ENCODE data around the gene MGLL. TPM values are rescaled to one million over a fixed set of nuclear protein-coding genes. Genes with fewer than 3 reads are reported as not detected.

The MGLL gene
- total RNA-seq, 1 experiment from 2014 or later = 12.6 TPM

GRCh38 chr3:127691974-127692373 lies 130.3 kb downstream of the MGLL start:
- CTCF ChIA-PET = interaction anchor here (0.6 to 3.1 kb wide), 8 partner anchors 12 to 1821 kb away, joined by 4 to 28 read pairs (median 8); no protein-coding TSS in a partner anchor
- H3K4me1 Mint-ChIP-seq (ENCODE audit: insufficient read depth, unreplicated experiment) = peaks cover 10% of the 10 kb centered on the region
- DNase-seq (ENCODE audit: unreplicated experiment) = no peak
- H3K4me3 Mint-ChIP-seq (ENCODE audit: unreplicated experiment) = no peak overlapping the region
- intact Hi-C loops (cut with micrococcal nuclease) = loop anchor here (1.0 to 5.0 kb wide), 5 partner anchors 55 to 279 kb away; partner anchors contain the start of gene TPRA1
- no TSS peak for BruUV-seq (replicated peaks)
- no peaks in the 10 kb centered on the region for H3K27me3 Mint-ChIP-seq (ENCODE audit: insufficient read depth, unreplicated experiment)
- no peaks in the 10 kb centered on the region for H3K9me3 Mint-ChIP-seq (ENCODE audit: unreplicated experiment)
- POLR2A ChIA-PET = no interaction called here
- no peak for TF ChIP-seq CTCF (IDR thresholded peaks at IDR 0.05; ENCODE audit: unreplicated experiment)
- H3K27ac Mint-ChIP-seq (ENCODE audit: low read depth, unreplicated experiment) = peak overlapping the region; percentile 46
- H3K36me3 Mint-ChIP-seq (ENCODE audit: insufficient read depth, unreplicated experiment) = peaks cover 4% of the 10 kb centered on the region

- CTCF ChIA-PET = interaction anchor here (0.6 to 3.1 kb wide), 16 partner anchors 12 to 711 kb away, joined by 3 to 28 read pairs (median 4); partner anchors contain the start of gene ABTB1
- POLR2A ChIA-PET = interaction anchor here (0.7 to 1.2 kb wide), 2 partner anchors 56 to 101 kb away, joined by 3 to 6 read pairs; no protein-coding TSS in a partner anchor
- no peak overlapping the region for H3K4me3 Mint-ChIP-seq (ENCODE audit: unreplicated experiment)
- DNase-seq (ENCODE audit: unreplicated experiment) = no peak
- H3K27ac Mint-ChIP-seq (ENCODE audit: low read depth, unreplicated experiment) = peak overlapping the region; percentile 46
- peaks cover 4% of the 10 kb centered on the region for H3K36me3 Mint-ChIP-seq (ENCODE audit: insufficient read depth, unreplicated experiment)
- no peaks in the 10 kb centered on the region for H3K9me3 Mint-ChIP-seq (ENCODE audit: unreplicated experiment)
- H3K4me1 Mint-ChIP-seq (ENCODE audit: insufficient read depth, unreplicated experiment) = peaks cover 5% of the 10 kb centered on the region
- no peak for TF ChIP-seq CTCF (IDR thresholded peaks at IDR 0.05; ENCODE audit: unreplicated experiment)
- intact Hi-C loops (cut with micrococcal nuclease) = loop anchor here (1.0 to 5.0 kb wide), 5 partner anchors 56 to 280 kb away; partner anchors contain the start of gene TPRA1
- BruUV-seq (replicated peaks) = no TSS peak
- H3K27me3 Mint-ChIP-seq (ENCODE audit: insufficient read depth, unreplicated experiment) = no peaks in the 10 kb centered on the region
Measured at GRCh38 chr3:127691489-127691888, 130.8 kb downstream of the MGLL start.

GRCh38 chr3:127690823-127691452 lies 131.4 kb downstream of the MGLL start:
- peak; percentile 69 for DNase-seq (ENCODE audit: unreplicated experiment)
- POLR2A ChIA-PET = interaction anchor here (0.6 to 1.2 kb wide), 4 partner anchors 12 to 205 kb away, joined by 3 to 6 read pairs (median 4); no protein-coding TSS in a partner anchor
- BruUV-seq (replicated peaks) = no TSS peak
- H3K27ac Mint-ChIP-seq (ENCODE audit: low read depth, unreplicated experiment) = peak overlapping the region; percentile 46
- no peaks in the 10 kb centered on the region for H3K9me3 Mint-ChIP-seq (ENCODE audit: unreplicated experiment)
- no peaks in the 10 kb centered on the region for H3K27me3 Mint-ChIP-seq (ENCODE audit: insufficient read depth, unreplicated experiment)
- CTCF ChIA-PET = interaction anchor here (0.6 to 3.1 kb wide), 18 partner anchors 11 to 288 kb away, joined by 3 to 28 read pairs (median 4); partner anchors contain the start of gene ABTB1
- intact Hi-C loops (cut with micrococcal nuclease) = loop anchor here (1.0 to 5.0 kb wide), 6 partner anchors 56 to 280 kb away; partner anchors contain the start of gene TPRA1
- peak; percentile 67 for TF ChIP-seq CTCF (IDR thresholded peaks at IDR 0.05; ENCODE audit: unreplicated experiment)
- no peak overlapping the region for H3K4me3 Mint-ChIP-seq (ENCODE audit: unreplicated experiment)
- peaks cover 5% of the 10 kb centered on the region for H3K4me1 Mint-ChIP-seq (ENCODE audit: insufficient read depth, unreplicated experiment)
- peaks cover 4% of the 10 kb centered on the region for H3K36me3 Mint-ChIP-seq (ENCODE audit: insufficient read depth, unreplicated experiment)

GRCh38 chr3:127690106-127690505 lies 132.2 kb downstream of the MGLL start:
- no peak for TF ChIP-seq CTCF (IDR thresholded peaks at IDR 0.05; ENCODE audit: unreplicated experiment)
- no peak for DNase-seq (ENCODE audit: unreplicated experiment)
- H3K36me3 Mint-ChIP-seq (ENCODE audit: insufficient read depth, unreplicated experiment) = peaks cover 4% of the 10 kb centered on the region
- H3K27me3 Mint-ChIP-seq (ENCODE audit: insufficient read depth, unreplicated experiment) = no peaks in the 10 kb centered on the region
- intact Hi-C loops (cut with micrococcal nuclease) = loop anchor here (1.0 to 5.0 kb wide), 5 partner anchors 57 to 270 kb away; partner anchors contain the start of gene TPRA1
- H3K9me3 Mint-ChIP-seq (ENCODE audit: unreplicated experiment) = no peaks in the 10 kb centered on the region
- H3K27ac Mint-ChIP-seq (ENCODE audit: low read depth, unreplicated experiment) = peak overlapping the region; percentile 46
- ChIA-PET CTCF (interaction anchor here (0.6 to 3.1 kb wide), 13 partner anchors 11 to 283 kb away, joined by 3 to 28 read pairs (median 3); no protein-coding TSS in a partner anchor), POLR2A (interaction anchor here (1.0 to 1.4 kb wide), 2 partner anchors 11 to 46 kb away, joined by 3 read pairs; no protein-coding TSS in a partner anchor)
- peaks cover 5% of the 10 kb centered on the region for H3K4me1 Mint-ChIP-seq (ENCODE audit: insufficient read depth, unreplicated experiment)
- no TSS peak for BruUV-seq (replicated peaks)
- H3K4me3 Mint-ChIP-seq (ENCODE audit: unreplicated experiment) = no peak overlapping the region

Data from MCF 10A (cell line).